Measurements from ENCODE around the gene WASHC4. TPM values are rescaled to one million over a fixed set of nuclear protein-coding genes. Genes with fewer than 3 reads are reported as not detected.

Gene WASHC4
- total RNA-seq, 1 experiment from 2014 or later, result 28.7 TPM

DNA sequence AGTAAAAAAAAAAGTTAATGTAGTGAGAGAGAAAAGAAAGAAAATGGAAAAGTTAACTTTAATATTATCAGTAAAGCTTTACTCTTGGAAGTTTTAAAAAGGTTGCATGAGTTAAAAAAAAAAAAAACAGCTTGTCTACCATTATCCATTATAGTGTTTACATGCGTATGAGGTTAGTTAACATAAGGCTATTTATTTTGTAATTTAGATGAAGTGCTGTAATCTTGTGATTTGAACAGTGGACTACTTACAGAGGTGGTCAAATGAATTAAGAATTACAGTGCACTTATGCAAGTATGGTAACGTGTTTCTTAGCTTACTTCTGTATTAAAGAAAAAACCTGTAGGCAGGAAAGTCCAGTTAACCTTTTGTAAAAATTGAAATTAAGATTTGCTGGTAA lies 30.7 kb downstream of the WASHC4 start:
- Histone ChIP-seq H3K27ac (no peak overlapping the region), H3K4me3 (no peak overlapping the region), H2AFZ (no peak overlapping the region), H3K79me2 (ENCODE audit: low read depth) (no peaks in the 10 kb centered on the region), H3K9me3 (ENCODE audit: insufficient read depth, low read depth) (no peaks in the 10 kb centered on the region), H3K4me1 (replicated peaks; ENCODE audit: insufficient read depth) (no peaks in the 10 kb centered on the region), H3K4me2 (no peak overlapping the region), H3K36me3 (ENCODE audit: low read depth) (peaks cover 20% of the 10 kb centered on the region), H3F3A (ENCODE audit: insufficient read depth, low read depth) (peaks cover 6% of the 10 kb centered on the region; the same call in 1 of the 2 replicates), H4K20me1 (ENCODE audit: insufficient read depth) (no peaks in the 10 kb centered on the region; the same call in 1 of the 2 replicates), H3K27me3 (ENCODE audit: insufficient read depth, low read depth) (no peaks in the 10 kb centered on the region), H3K9me2 (ENCODE audit: insufficient read depth) (no peaks in the 10 kb centered on the region)
- no TSS peak for BruUV-seq (replicated peaks)
- TF ChIP-seq EZH2 (IDR thresholded peaks at IDR 0.05; ENCODE audit: low read depth), result no peak
- TF ChIP-seq CTCF (conservative IDR thresholded peaks at IDR 0.05), result no peak
- intact Hi-C loops (cut with micrococcal nuclease; ENCODE audit: unreplicated experiment), result no loop called here
- no peak for DNase-seq
- ChIA-PET CTCF (no interaction called here), POLR2A (ENCODE audit: unreplicated experiment) (interaction anchor here (1.0 kb wide), 1 partner anchor 1017 kb away, joined by 5 read pairs; no protein-coding TSS in a partner anchor)

DNA sequence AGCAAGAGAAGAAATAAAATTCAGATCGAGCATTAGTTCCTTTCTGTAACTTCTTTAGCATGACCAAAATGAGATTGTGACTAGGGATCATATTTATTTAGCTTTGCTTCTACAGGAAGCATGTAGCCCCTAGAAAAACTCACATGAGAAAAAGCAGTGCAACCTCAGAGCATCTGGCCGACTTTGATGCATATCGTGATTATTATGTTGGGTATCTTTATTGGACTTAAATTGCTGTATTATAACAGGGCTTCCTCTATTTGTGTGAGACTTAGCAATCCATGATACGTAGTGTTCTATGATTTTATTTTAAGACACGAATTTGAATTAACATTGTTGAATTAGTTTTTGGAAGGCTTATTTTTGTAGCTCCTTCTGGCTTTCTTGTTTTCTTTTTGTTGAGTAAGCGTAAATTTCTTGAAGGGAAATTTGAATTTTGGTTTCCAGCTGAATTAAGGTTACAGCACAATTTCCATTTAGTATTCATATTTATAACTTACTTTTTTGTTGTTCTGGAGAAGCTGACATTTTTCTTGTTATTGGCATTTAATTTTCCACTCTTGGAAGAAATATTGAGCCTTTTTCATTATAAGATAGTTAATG lies 33.9 kb downstream of the WASHC4 start:
- Histone ChIP-seq H3F3A (ENCODE audit: insufficient read depth, low read depth) (peaks cover 6% of the 10 kb centered on the region; the same call in 1 of the 2 replicates), H2AFZ (no peak overlapping the region), H3K4me3 (no peak overlapping the region), H3K9me2 (ENCODE audit: insufficient read depth) (no peaks in the 10 kb centered on the region), H3K9me3 (ENCODE audit: insufficient read depth, low read depth) (no peaks in the 10 kb centered on the region), H4K20me1 (ENCODE audit: insufficient read depth) (no peaks in the 10 kb centered on the region; the same call in 1 of the 2 replicates), H3K79me2 (ENCODE audit: low read depth) (no peaks in the 10 kb centered on the region), H3K4me1 (replicated peaks; ENCODE audit: insufficient read depth) (no peaks in the 10 kb centered on the region), H3K36me3 (ENCODE audit: low read depth) (peaks cover 24% of the 10 kb centered on the region), H3K27ac (no peak overlapping the region), H3K27me3 (ENCODE audit: insufficient read depth, low read depth) (no peaks in the 10 kb centered on the region), H3K4me2 (no peak overlapping the region)
- no peak for DNase-seq
- BruUV-seq (replicated peaks), result no TSS peak
- TF ChIP-seq EZH2 (IDR thresholded peaks at IDR 0.05; ENCODE audit: low read depth) (no peak), CTCF (conservative IDR thresholded peaks at IDR 0.05) (no peak)
- ChIA-PET CTCF (no interaction called here), POLR2A (ENCODE audit: unreplicated experiment) (no interaction called here)
- intact Hi-C loops (cut with micrococcal nuclease; ENCODE audit: unreplicated experiment), result loop anchor here (10.0 kb wide), 1 partner anchor 1197 kb away; no protein-coding TSS in a partner anchor

DNA sequence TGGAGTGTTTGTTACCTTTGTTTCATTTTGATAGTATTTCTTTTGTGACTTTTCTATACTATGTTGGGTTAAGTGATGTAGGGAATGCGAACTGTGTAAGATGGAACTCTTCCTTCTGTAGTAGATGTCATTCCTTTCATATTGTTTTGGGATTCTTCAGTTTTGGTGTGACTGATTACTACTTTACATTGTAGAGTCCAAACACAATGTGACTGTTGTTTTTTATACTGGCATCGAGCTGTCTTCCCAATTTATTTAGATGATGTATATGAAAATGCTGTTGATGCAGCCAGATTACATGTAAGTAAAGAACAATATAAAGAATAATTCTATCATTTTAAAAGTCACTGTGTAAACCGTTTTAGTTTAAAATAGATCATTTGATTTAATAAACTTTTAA lies 34.7 kb downstream of the WASHC4 start:
- ChIA-PET CTCF (no interaction called here), POLR2A (ENCODE audit: unreplicated experiment) (no interaction called here)
- no TSS peak for BruUV-seq (replicated peaks)
- Histone ChIP-seq H2AFZ (no peak overlapping the region), H3K27me3 (ENCODE audit: insufficient read depth, low read depth) (no peaks in the 10 kb centered on the region), H3K36me3 (ENCODE audit: low read depth) (peaks cover 28% of the 10 kb centered on the region), H3K4me1 (replicated peaks; ENCODE audit: insufficient read depth) (no peaks in the 10 kb centered on the region), H3F3A (ENCODE audit: insufficient read depth, low read depth) (peaks cover 6% of the 10 kb centered on the region; the same call in 1 of the 2 replicates), H3K27ac (no peak overlapping the region), H3K4me3 (no peak overlapping the region), H4K20me1 (ENCODE audit: insufficient read depth) (no peaks in the 10 kb centered on the region; the same call in 1 of the 2 replicates), H3K4me2 (no peak overlapping the region), H3K9me3 (ENCODE audit: insufficient read depth, low read depth) (no peaks in the 10 kb centered on the region), H3K9me2 (ENCODE audit: insufficient read depth) (no peaks in the 10 kb centered on the region), H3K79me2 (ENCODE audit: low read depth) (no peaks in the 10 kb centered on the region)
- intact Hi-C loops (cut with micrococcal nuclease; ENCODE audit: unreplicated experiment), result loop anchor here (10.0 kb wide), 1 partner anchor 1197 kb away; no protein-coding TSS in a partner anchor
- TF ChIP-seq EZH2 (IDR thresholded peaks at IDR 0.05; ENCODE audit: low read depth), result no peak
- no peak for TF ChIP-seq CTCF (conservative IDR thresholded peaks at IDR 0.05)
- DNase-seq, result no peak
